CD4-positive, alpha-beta memory T cell (primary cell): ENCODE measurements around the gene CDHR4. TPM values are rescaled to one million over a fixed set of nuclear protein-coding genes. Genes with fewer than 3 reads are reported as not detected.

Experiments
- CTCF ChIA-PET: fragments of 350-600 bp; sonication (Branson Sonifier 250); formaldehyde crosslinking; loops from one replicate; lab custom pipeline; 2021; ENCODE audit warnings: inconsistent platforms; ENCODE audit not compliant: partially characterized antibody; lab: Charles Lee
- POLR2A ChIA-PET: fragments of 350-600 bp; sonication (Branson Sonifier 250); formaldehyde crosslinking; loops from one replicate; lab custom pipeline; 2021; ENCODE audit not compliant: partially characterized antibody; lab: Charles Lee
- DNase-seq, 5 donors: peaks; one replicate each; pipeline versions ENCODE4 v3.0.0 to v3.0.0-alpha.2; 2020 to 2022; ENCODE audit warnings: mixed read lengths in 1 of 5
- H3K27ac ChIP-seq: one replicate; pipeline ENCODE4 v1.7.0; 2013; ENCODE audit warnings: low read depth, low read length
- H3K27me3 ChIP-seq: 2 replicates; pipeline ENCODE4 v1.7.0; 2013; ENCODE audit warnings: mild to moderate bottlenecking, low read length, moderate library complexity; ENCODE audit not compliant: insufficient read depth
- H3K36me3 ChIP-seq: 2 replicates; pipeline ENCODE4 v1.7.0; 2013; ENCODE audit warnings: mild to moderate bottlenecking, low read length, moderate library complexity; ENCODE audit not compliant: insufficient read depth
- H3K4me1 ChIP-seq: 2 replicates; pipeline ENCODE4 v1.7.0; 2013; ENCODE audit warnings: mild to moderate bottlenecking, low read length, moderate library complexity; ENCODE audit not compliant: insufficient read depth
- H3K4me3 ChIP-seq, 2 donors: one replicate each; pipeline ENCODE4 v1.7.0; 2013; ENCODE audit warnings: low read length in 2 of 2, mild to moderate bottlenecking in 1 of 2
- H3K9me3 ChIP-seq, 2 donors: one replicate each; pipeline ENCODE4 v1.7.0; 2013; ENCODE audit warnings: low read length in 2 of 2, control low read depth in 1 of 2; ENCODE audit not compliant: control insufficient read depth in 1 of 2
- H3K27ac Mint-ChIP-seq, 7 donors: one replicate each; pipeline ENCODE4 v1.8.0; 2020 to 2021; ENCODE audit warnings: mixed read lengths in 7 of 7, mild to moderate bottlenecking in 6 of 7, inconsistent platforms in 3 of 7, moderate library complexity in 3 of 7
- H3K27me3 Mint-ChIP-seq, 2 donors: one replicate each; pipeline ENCODE4 v1.8.0; 2020 to 2021; ENCODE audit warnings: mixed read lengths in 2 of 2
- H3K36me3 Mint-ChIP-seq, 2 donors: one replicate each; pipeline ENCODE4 v1.8.0; 2020 to 2021; ENCODE audit warnings: mixed read lengths in 2 of 2, inconsistent platforms in 1 of 2, mild to moderate bottlenecking in 1 of 2
- H3K4me1 Mint-ChIP-seq, 4 donors: one replicate each; pipeline ENCODE4 v1.8.0; 2020 to 2021; ENCODE audit warnings: mixed read lengths in 4 of 4, mild to moderate bottlenecking in 1 of 4
- H3K4me3 Mint-ChIP-seq, 8 donors: one replicate each; pipeline ENCODE4 v1.8.0; 2020 to 2021; ENCODE audit warnings: mixed read lengths in 8 of 8, mild to moderate bottlenecking in 7 of 8, moderate library complexity in 6 of 8, inconsistent platforms in 3 of 8
- H3K9me3 Mint-ChIP-seq, 8 donors: one replicate each; pipeline ENCODE4 v1.8.0; 2020 to 2021; ENCODE audit warnings: mixed read lengths in 8 of 8, mild to moderate bottlenecking in 5 of 8, inconsistent platforms in 3 of 8, moderate library complexity in 1 of 8
- intact Hi-C: fragments of 100-400 bp; cut with micrococcal nuclease; formaldehyde crosslinking; loops from one replicate; pipeline ENCODE4 v1.15.1; 2023
- polyA plus RNA-seq, 2 donors: library from polyadenylated mRNA; unstranded; fragments of 300-500 nt; fragmentation: Illumina TruSeq; gene quantifications; one replicate each; pipeline ENCODE4 v1.2.3, GENCODE V29; 2021
- total RNA-seq, 2 experiments: library from RNA; stranded (reverse); gene quantifications; one replicate each; pipeline ENCODE4 v1.2.3, GENCODE V29; 2021

The CDHR4 gene
- total and polyA plus RNA-seq, 4 experiments from 2014 or later: 0.17 TPM; not detected in 3

DNA sequence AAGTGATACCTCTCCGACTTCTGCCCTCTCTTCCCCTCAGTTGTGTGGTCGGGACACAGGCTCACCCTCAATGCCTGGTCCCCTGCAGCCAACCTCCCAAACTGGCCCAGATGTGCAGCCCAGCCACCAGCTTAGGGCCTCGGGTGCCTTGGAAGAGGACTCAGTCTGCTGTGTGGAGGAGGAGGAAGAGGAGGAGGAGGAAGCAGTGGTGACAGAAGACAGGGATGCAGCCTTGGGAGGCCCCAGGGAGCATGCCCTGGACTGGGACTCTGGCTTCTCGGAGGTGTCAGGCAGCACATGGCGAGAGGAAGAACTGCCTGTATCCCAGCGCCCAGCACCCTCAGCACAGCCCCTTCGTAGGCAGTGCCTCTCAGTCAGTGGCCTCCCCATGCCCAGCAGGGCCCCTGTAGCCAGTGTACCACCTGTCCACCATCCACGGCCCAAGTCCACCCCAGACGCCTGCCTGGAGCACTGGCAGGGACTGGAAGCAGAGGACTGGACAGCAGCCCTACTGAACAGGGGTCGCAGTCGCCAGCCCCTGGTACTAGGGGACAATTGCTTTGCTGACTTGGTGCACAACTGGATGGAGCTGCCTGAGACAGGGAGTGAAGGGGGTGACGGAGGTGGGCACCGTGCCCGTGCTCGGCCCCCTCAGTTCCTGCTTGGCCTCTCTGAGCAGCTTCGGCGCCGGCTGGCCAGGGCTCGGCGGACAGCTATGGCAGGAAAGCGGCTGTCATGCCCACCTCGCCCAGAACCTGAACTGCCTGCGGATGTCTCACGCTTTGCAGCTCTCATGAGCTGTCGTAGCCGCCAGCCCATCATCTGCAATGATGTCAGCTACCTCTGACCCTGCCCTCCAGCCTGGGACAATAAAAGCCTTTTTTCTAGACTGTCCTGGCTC, 4.7 kb upstream of the CDHR4 start:
- H3K4me1 ChIP-seq: peaks cover 36% of the 10 kb centered on the region
- Mint-ChIP-seq H3K4me3 (peak overlapping the region; percentile 76 to 92 (median 82)), H3K4me1 (peaks cover 18 to 60% (median 37%) of the 10 kb centered on the region in 4 donors), H3K27ac (peak overlapping the region in 6 of 7 donors; percentile 13 to 93 (median 78)), H3K27me3 (peaks cover 0 to 4% of the 10 kb centered on the region in 2 donors), H3K9me3 (peaks cover 0 to 2% (median 0%) of the 10 kb centered on the region in 8 donors), H3K36me3 (peaks cover 4 to 25% of the 10 kb centered on the region in 2 donors)
- CTCF ChIA-PET: interaction anchor here (1.0 to 14.9 kb wide), 8 partner anchors 9 to 265 kb away, joined by 3 to 310 read pairs (median 6); partner anchors contain the start of gene UBA7
- no peak overlapping the region for H3K4me3 ChIP-seq
- peak overlapping the region; percentile 78 for H3K27ac ChIP-seq
- peaks cover 9% of the 10 kb centered on the region for H3K36me3 ChIP-seq
- no peak for DNase-seq
- H3K27me3 ChIP-seq: no peaks in the 10 kb centered on the region
- POLR2A ChIA-PET: interaction anchor here (1.0 to 8.8 kb wide), 9 partner anchors 9 to 285 kb away, joined by 3 to 121 read pairs (median 12); partner anchors contain the start of genes AMIGO3, IP6K1, RBM5 and UBA7
- no peaks in the 10 kb centered on the region for H3K9me3 ChIP-seq
- intact Hi-C loops: no loop called here

DNA sequence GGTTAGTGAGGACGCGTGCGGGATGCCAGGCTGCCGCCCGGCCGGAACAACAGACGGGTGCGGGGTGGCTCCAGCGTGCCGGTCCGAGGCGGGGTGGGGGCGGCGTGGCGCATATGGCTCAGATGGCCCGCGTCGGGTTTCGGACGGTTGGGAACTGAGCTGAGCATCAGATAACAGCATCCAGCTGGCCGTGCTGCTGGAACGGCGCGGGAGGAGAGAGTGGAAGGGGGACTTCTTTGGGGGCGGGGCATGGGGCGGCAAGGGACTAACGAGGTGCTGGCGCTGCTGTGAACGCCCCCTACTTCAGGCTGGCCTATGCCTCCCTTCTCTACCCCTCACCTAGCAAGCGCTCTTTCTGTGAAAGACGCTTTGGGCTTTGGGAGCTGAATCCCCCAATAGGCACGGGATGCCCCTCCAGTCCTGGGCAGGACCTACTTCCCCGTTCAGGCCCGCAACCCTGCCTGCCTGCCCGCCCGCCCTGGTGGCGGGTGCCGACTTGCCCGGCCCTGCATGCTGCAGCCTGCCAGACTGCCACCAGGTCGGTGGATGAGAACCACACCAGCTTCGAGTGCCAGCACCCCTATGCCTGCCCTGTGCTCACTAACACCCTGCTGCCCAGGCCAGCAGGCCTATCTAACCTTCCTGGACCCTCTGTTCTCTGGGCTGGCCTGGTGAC, 3.9 kb upstream of the CDHR4 start:
- Histone ChIP-seq H3K36me3 (peaks cover under 1% of the 10 kb centered on the region), H3K27ac (peak overlapping the region; percentile 78), H3K4me1 (peaks cover 36% of the 10 kb centered on the region), H3K27me3 (no peaks in the 10 kb centered on the region), H3K9me3 (no peaks in the 10 kb centered on the region), H3K4me3 (peak overlapping the region; percentile 47 to 74)
- POLR2A ChIA-PET: interaction anchor here (0.6 to 8.8 kb wide), 20 partner anchors 10 to 534 kb away, joined by 3 to 121 read pairs (median 6); partner anchors contain the start of genes AMIGO3, IP6K1, MON1A and RBM5
- Mint-ChIP-seq H3K27ac (peak overlapping the region; percentile 67 to 91 (median 81)), H3K27me3 (peaks cover 0 to 4% of the 10 kb centered on the region in 2 donors), H3K4me3 (peak overlapping the region; percentile 76 to 92 (median 82)), H3K4me1 (peaks cover 18 to 57% (median 37%) of the 10 kb centered on the region in 4 donors), H3K9me3 (peaks cover 0 to 2% (median 0%) of the 10 kb centered on the region in 8 donors), H3K36me3 (peaks cover 3 to 17% of the 10 kb centered on the region in 2 donors)
- DNase-seq: peak; percentile 43 to 70 (median 46)
- intact Hi-C loops: loop anchor here (1.0 to 2.0 kb wide), 3 partner anchors 10 to 285 kb away; partner anchors contain the start of genes AMIGO3, RBM5 and UBA7
- CTCF ChIA-PET: interaction anchor here (0.6 to 14.9 kb wide), 15 partner anchors 8 to 264 kb away, joined by 3 to 310 read pairs (median 7); partner anchors contain the start of genes AMIGO3, IP6K1 and UBA7

DNA sequence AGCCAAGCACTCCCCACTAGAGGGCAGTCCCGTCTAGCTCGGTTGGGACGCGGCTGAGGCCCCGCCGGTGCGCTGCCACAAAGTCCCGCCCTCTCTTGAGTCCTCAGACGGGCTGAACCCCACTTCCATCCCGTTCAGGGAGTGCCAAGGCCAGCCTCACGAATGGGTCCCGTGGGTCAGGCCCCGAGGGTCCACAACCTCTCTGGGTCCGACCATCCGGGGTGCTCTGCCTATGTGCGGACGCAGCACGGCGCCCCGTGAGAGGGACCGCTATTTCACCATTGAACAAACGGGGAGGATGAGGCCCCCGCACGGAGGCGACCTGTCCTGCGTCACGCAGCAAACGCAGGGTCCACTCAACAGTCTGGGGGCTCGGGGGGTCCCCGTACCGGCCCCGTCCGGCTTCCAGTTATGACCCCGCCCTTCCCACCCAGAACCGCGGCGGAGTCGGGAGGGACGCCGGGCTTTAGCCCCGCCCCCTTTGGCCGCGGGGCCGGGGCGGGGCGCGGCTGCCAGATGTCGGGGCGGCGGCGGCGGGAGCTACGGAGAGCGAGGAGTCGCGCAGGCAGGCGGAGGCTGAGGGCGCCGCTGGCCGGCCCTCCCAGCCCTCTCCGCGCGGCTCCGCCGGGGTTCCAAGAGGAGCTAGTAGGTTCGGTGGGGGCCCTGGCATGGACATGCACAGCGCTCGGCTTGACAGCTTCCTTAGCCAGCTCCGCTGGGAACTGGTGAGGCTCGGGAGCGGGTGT, 3.2 kb upstream of the CDHR4 start, which contains the start of gene INKA1:
INKA1 (plus strand) TSS at position 543 of the 746 bp plus-strand sequence; CDS start at position 675, 132 bp downstream.
- peak within 1 kb of the TSS; percentile 89 to 94 (median 92) for H3K4me3 Mint-ChIP-seq
- H3K27ac Mint-ChIP-seq: peak within 1 kb of the TSS; percentile 87 to 98 (median 95)
- peaks cover 3 to 12% of the 10 kb centered on the region in 2 donors for H3K36me3 Mint-ChIP-seq
- H3K4me1 Mint-ChIP-seq: peaks cover 18 to 50% (median 33%) of the 10 kb centered on the region in 4 donors
- intact Hi-C loops: loop anchor here (1.0 to 2.0 kb wide), 6 partner anchors 10 to 286 kb away; partner anchors contain the start of genes AMIGO3, IP6K1, RBM5 and UBA7
- Histone ChIP-seq H3K36me3 (no peaks in the 10 kb centered on the region), H3K9me3 (no peaks in the 10 kb centered on the region), H3K4me1 (peaks cover 32% of the 10 kb centered on the region), H3K27me3 (no peaks in the 10 kb centered on the region), H3K27ac (peak within 1 kb of the TSS; percentile 78), H3K4me3 (peak within 1 kb of the TSS; percentile 74 to 84)
- peaks cover 0 to 2% (median 0%) of the 10 kb centered on the region in 8 donors for H3K9me3 Mint-ChIP-seq
- ChIA-PET POLR2A (interaction anchor here (0.5 to 8.8 kb wide), 24 partner anchors 10 to 766 kb away, joined by 3 to 121 read pairs (median 6); partner anchors contain the start of genes AMIGO3, GMPPB, HEMK1 and IP6K1), CTCF (interaction anchor here (0.6 to 14.9 kb wide), 22 partner anchors 9 to 390 kb away, joined by 3 to 310 read pairs (median 4); partner anchors contain the start of genes AMIGO3, IP6K1 and UBA7)
- peak; percentile 86 to 88 (median 88) for DNase-seq
- H3K27me3 Mint-ChIP-seq: peaks cover 0 to 4% of the 10 kb centered on the region in 2 donors

DNA sequence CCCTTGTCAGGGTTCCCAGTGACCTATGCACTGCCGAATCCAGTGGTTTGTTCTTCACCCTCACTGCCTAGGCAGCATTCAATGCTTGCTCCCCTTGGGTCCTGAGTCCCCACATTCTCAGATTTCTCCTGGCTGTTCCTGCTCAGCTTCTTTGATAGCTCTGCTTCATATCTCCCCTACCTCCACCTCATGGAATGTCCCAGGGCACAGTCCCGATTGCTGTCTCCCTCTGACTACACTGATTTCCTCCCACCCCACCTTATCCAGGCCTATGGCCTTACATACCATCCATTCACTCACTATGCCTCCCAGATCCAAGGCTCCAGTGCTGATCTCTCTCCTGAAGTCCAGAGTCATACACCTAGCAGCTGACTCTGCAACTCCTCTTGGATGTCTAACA, 1.5 kb upstream of the CDHR4 start:
- H3K27me3 Mint-ChIP-seq: peaks cover 2 to 4% of the 10 kb centered on the region in 2 donors
- no peaks in the 10 kb centered on the region for H3K9me3 ChIP-seq
- no peak for DNase-seq
- H3K36me3 ChIP-seq: no peaks in the 10 kb centered on the region
- peaks cover 13 to 33% (median 19%) of the 10 kb centered on the region in 4 donors for H3K4me1 Mint-ChIP-seq
- H3K27ac Mint-ChIP-seq: peak overlapping the region in 2 of 7 donors; percentile 64 to 91
- peaks cover 15% of the 10 kb centered on the region for H3K4me1 ChIP-seq
- no peaks in the 10 kb centered on the region for H3K27me3 ChIP-seq
- peaks cover 0 to 2% (median 0%) of the 10 kb centered on the region in 8 donors for H3K9me3 Mint-ChIP-seq
- peak overlapping the region in 1 of 8 donors; percentile 89 for H3K4me3 Mint-ChIP-seq
- ChIA-PET POLR2A (interaction anchor here (8.8 kb wide), 1 partner anchor 38 kb away, joined by 121 read pairs; no protein-coding TSS in a partner anchor), CTCF (interaction anchor here (1.7 to 14.9 kb wide), 6 partner anchors 12 to 105 kb away, joined by 4 to 310 read pairs (median 20); partner anchors contain the start of genes IP6K1 and UBA7)
- H3K27ac ChIP-seq: no peak overlapping the region
- H3K36me3 Mint-ChIP-seq: peaks cover 3 to 8% of the 10 kb centered on the region in 2 donors
- intact Hi-C loops: no loop called here
- no peak overlapping the region for H3K4me3 ChIP-seq

DNA sequence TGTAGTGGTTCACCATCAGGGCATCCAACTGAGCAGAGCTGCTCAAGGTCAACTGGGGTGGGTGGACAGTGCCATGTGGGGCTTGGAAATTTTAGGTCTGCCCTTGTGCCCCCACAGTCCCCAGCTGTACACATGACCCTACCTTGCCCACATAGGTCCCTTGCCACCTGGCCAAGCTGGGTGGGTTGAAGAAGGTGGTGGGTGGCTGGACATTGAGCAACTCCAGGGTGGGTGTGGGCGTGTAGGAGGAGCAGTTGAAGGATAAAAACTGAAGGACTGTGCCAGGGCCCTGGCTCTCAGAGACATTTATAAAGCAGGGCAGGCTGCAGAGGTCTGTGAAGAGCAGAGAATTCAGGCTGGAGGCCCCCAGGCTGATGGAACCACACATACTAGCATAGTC, 568 bp downstream of the CDHR4 start:
- Histone ChIP-seq H3K27me3 (no peaks in the 10 kb centered on the region), H3K4me3 (no peak overlapping the region), H3K9me3 (no peaks in the 10 kb centered on the region), H3K36me3 (no peaks in the 10 kb centered on the region), H3K27ac (no peak overlapping the region), H3K4me1 (peaks cover 7% of the 10 kb centered on the region)
- intact Hi-C loops: no loop called here
- ChIA-PET POLR2A (interaction anchor here (1.2 kb wide), 1 partner anchor 40 kb away, joined by 3 read pairs; no protein-coding TSS in a partner anchor), CTCF (interaction anchor here (14.9 kb wide), 1 partner anchor 40 kb away, joined by 310 read pairs; no protein-coding TSS in a partner anchor)
- H3K27me3 Mint-ChIP-seq: peaks cover 2 to 4% of the 10 kb centered on the region in 2 donors
- H3K4me1 Mint-ChIP-seq: peaks cover 6 to 16% (median 11%) of the 10 kb centered on the region in 4 donors
- no peak overlapping the region for H3K4me3 Mint-ChIP-seq
- peaks cover 0 to 2% (median 0%) of the 10 kb centered on the region in 8 donors for H3K9me3 Mint-ChIP-seq
- peaks cover 0 to 4% of the 10 kb centered on the region in 2 donors for H3K36me3 Mint-ChIP-seq
- peak overlapping the region in 1 of 7 donors; percentile 52 for H3K27ac Mint-ChIP-seq
- no peak for DNase-seq
